Keratinocyte (primary cell): ENCODE results near the gene JAKMIP2. TPM values are rescaled to one million over a fixed set of nuclear protein-coding genes. Genes with fewer than 3 reads are reported as not detected.

ENCODE experiments used
- DNase-seq: peaks from one replicate; pipeline ENCODE4 v3.0.0-alpha.2; 2011; ENCODE audit warnings: low read depth, missing footprints, low spot score
- FAIRE-seq: peaks from 2 replicates; lab custom pipeline; 2011; peaks lifted over from hg19 to GRCh38; lab: Jason Lieb, UNC
- H2AFZ ChIP-seq: 2 replicates; pipeline ENCODE4 v1.6.0; 2012; ENCODE audit warnings: low read length, control low read depth, inconsistent platforms; ENCODE audit not compliant: control insufficient read depth
- H3K27ac ChIP-seq: 2 replicates; pipeline ENCODE4 v1.5.1; 2011; ENCODE audit warnings: low read length; ENCODE audit not compliant: control insufficient read depth, insufficient read depth
- H3K27me3 ChIP-seq: 3 replicates; pipeline ENCODE4 v1.6.0; 2011; ENCODE audit warnings: low read length; ENCODE audit not compliant: control insufficient read depth, insufficient read depth; ENCODE audit errors: extremely low read depth
- H3K36me3 ChIP-seq, 2 experiments: 2 replicates in 1 of 2; 3 replicates in 1 of 2; pipeline ENCODE4 v1.5.1; 2011; ENCODE audit warnings: low read length in 2 of 2, mild to moderate bottlenecking in 1 of 2; ENCODE audit not compliant: control insufficient read depth in 2 of 2, insufficient read depth in 2 of 2; ENCODE audit errors: extremely low read depth in 1 of 2
- H3K4me1 ChIP-seq: 3 replicates; pipeline ENCODE4 v1.5.1; 2011; ENCODE audit warnings: low read length; ENCODE audit not compliant: control insufficient read depth, insufficient read depth; ENCODE audit errors: extremely low read depth
- H3K4me2 ChIP-seq: 3 replicates; pipeline ENCODE4 v1.6.0; 2011; ENCODE audit warnings: low read depth, low read length; ENCODE audit not compliant: control insufficient read depth, insufficient read depth; ENCODE audit errors: extremely low read depth
- H3K4me3 ChIP-seq, 3 experiments: fragments of 200-600 bp in 1 of 3; sonication (generic) in 1 of 3; 2 replicates in 2 of 3; 3 replicates in 1 of 3; pipeline ENCODE4 v1.5.1; 2011 to 2016; ENCODE audit warnings: low read length in 3 of 3, mild to moderate bottlenecking in 3 of 3, control low read depth in 2 of 3, inconsistent platforms in 1 of 3, low read depth in 1 of 3, mixed read lengths in 1 of 3, mixed run types in 1 of 3, moderate library complexity in 1 of 3; ENCODE audit not compliant: control insufficient read depth in 2 of 3, insufficient read depth in 2 of 3; ENCODE audit errors: extremely low read depth in 1 of 3
- H3K79me2 ChIP-seq: 2 replicates; pipeline ENCODE4 v1.6.0; 2012; ENCODE audit warnings: low read length; ENCODE audit not compliant: control insufficient read depth, insufficient read depth
- H3K9ac ChIP-seq: 3 replicates; pipeline ENCODE4 v1.6.0; 2011; ENCODE audit warnings: low read length; ENCODE audit not compliant: control insufficient read depth, insufficient read depth; ENCODE audit errors: extremely low read depth
- H3K9me1 ChIP-seq: 3 replicates; pipeline ENCODE4 v1.6.0; 2011; ENCODE audit warnings: low read length; ENCODE audit not compliant: control insufficient read depth, insufficient read depth; ENCODE audit errors: extremely low read depth
- H3K9me3 ChIP-seq: 2 replicates; pipeline ENCODE4 v1.5.1; 2012; ENCODE audit warnings: low read depth, low read length; ENCODE audit not compliant: control insufficient read depth
- H4K20me1 ChIP-seq: 3 replicates; pipeline ENCODE4 v1.6.0; 2011; ENCODE audit warnings: low read length; ENCODE audit not compliant: control insufficient read depth, insufficient read depth; ENCODE audit errors: extremely low read depth
- CTCF ChIP-seq, 3 experiments: IDR thresholded peaks in 1 of 3; conservative IDR thresholded peaks in 1 of 3; optimal IDR thresholded peaks in 1 of 3; 2 replicates in 2 of 3; 3 replicates in 1 of 3; pipeline versions ENCODE3 to v1.5.1; 2011; ENCODE audit warnings: low read length in 3 of 3, mild to moderate bottlenecking in 3 of 3, moderate library complexity in 2 of 3, control low read depth in 1 of 3, inconsistent platforms in 1 of 3; ENCODE audit not compliant: insufficient read depth in 2 of 3; ENCODE audit errors: extremely low read depth in 1 of 3
- EZH2 ChIP-seq: IDR thresholded peaks from one replicate; pipeline ENCODE4 v1.6.1; 2012; ENCODE audit warnings: inconsistent platforms, mild to moderate bottlenecking, low read length, moderate library complexity
- dilution Hi-C: fragments of 300-500 bp; cut with MboI; formaldehyde crosslinking; loops from one replicate; pipeline ENCODE4 v1.7.0; 2020; ENCODE audit warnings: low sequenced_read_pairs; ENCODE audit not compliant: extremely low pct_ligation_motif_present
- polyA plus RNA-seq, 5 experiments: library from polyadenylated mRNA; depleted of rRNA in 3 of 5; stranded (reverse) in 3 of 5; stranded (forward) in 1 of 5; unstranded in 1 of 5; fragments of >200 nt; gene quantifications; 1 replicate in 1 of 5; 2 replicates in 3 of 5; 3 replicates in 1 of 5; pipeline versions ENCODE4 v1.2.1 to v1.2.3, GENCODE V29; 2011 to 2012; ENCODE audit warnings: missing spikeins in 2 of 5, low read depth in 1 of 5, low replicate concordance in 1 of 5

The JAKMIP2 gene
- polyA plus RNA-seq, 1 donor (not counting 4 experiments of a cell fraction or from before 2014, with no cell fraction given): not detected

GRCh38 chr5:147639321-147639720 lies 143.2 kb downstream of the JAKMIP2 start:
- TF ChIP-seq CTCF (optimal IDR thresholded peaks at IDR 0.05 in 1 of 3, IDR thresholded peaks at IDR 0.05 in 1 of 3, conservative IDR thresholded peaks at IDR 0.05 in 1 of 3; ENCODE audit: extremely low read depth in 1 of 3, insufficient read depth in 2 of 3, low read length in 3 of 3) (no peak), EZH2 (no peak)
- Histone ChIP-seq H2AFZ (no peak overlapping the region), H3K9ac (no peak overlapping the region), H3K79me2 (no peaks in the 10 kb centered on the region), H3K4me3 (no peak overlapping the region), H3K36me3 (no peaks in the 10 kb centered on the region), H3K4me1 (no peaks in the 10 kb centered on the region), H3K9me1 (no peaks in the 10 kb centered on the region), H3K27ac (no peak overlapping the region), H4K20me1 (no peaks in the 10 kb centered on the region), H3K4me2 (no peak overlapping the region), H3K9me3 (no peaks in the 10 kb centered on the region), H3K27me3 (no peaks in the 10 kb centered on the region)
- DNase-seq: no peak
- no peak for FAIRE-seq
- dilution Hi-C loops: no loop called here

- FAIRE-seq: no peak
- Histone ChIP-seq H3K4me2 (no peak overlapping the region), H4K20me1 (no peaks in the 10 kb centered on the region), H3K4me3 (no peak overlapping the region), H2AFZ (no peak overlapping the region), H3K27me3 (no peaks in the 10 kb centered on the region), H3K79me2 (no peaks in the 10 kb centered on the region), H3K9me1 (no peaks in the 10 kb centered on the region), H3K27ac (no peak overlapping the region), H3K9ac (no peak overlapping the region), H3K9me3 (no peaks in the 10 kb centered on the region), H3K36me3 (no peaks in the 10 kb centered on the region), H3K4me1 (no peaks in the 10 kb centered on the region)
- TF ChIP-seq CTCF (optimal IDR thresholded peaks at IDR 0.05 in 1 of 3, IDR thresholded peaks at IDR 0.05 in 1 of 3, conservative IDR thresholded peaks at IDR 0.05 in 1 of 3; ENCODE audit: extremely low read depth in 1 of 3, insufficient read depth in 2 of 3, low read length in 3 of 3) (no peak), EZH2 (no peak)
- DNase-seq: no peak
- dilution Hi-C loops: no loop called here
Measured at GRCh38 chr5:147636729-147636984, 145.9 kb downstream of the JAKMIP2 start.
